GM23338 (cell line): ENCODE results near the gene FAM111A. TPM values are rescaled to one million over a fixed set of nuclear protein-coding genes. Genes with fewer than 3 reads are reported as not detected.

Experiments used
- ATAC-seq: fragments of 200-7000 bp; cut with Tn5 transposase; 3 replicates; pipeline ENCODE4 v1.9.1; 2020
- DNase-seq: peaks from one replicate; pipeline ENCODE4 v3.0.0-alpha.2; 2015; ENCODE audit warnings: low spot score
- H2AFZ ChIP-seq: fragments of 200-600 bp; sonication (generic); 2 replicates; pipeline ENCODE4 v1.8.0; 2016; ENCODE audit warnings: antibody characterized with exemption, mild to moderate bottlenecking, moderate library complexity
- H3F3A ChIP-seq: fragments of 200-600 bp; sonication (generic); replicated peaks from 2 replicates; pipeline ENCODE4 v1.8.0; 2017; ENCODE audit warnings: antibody characterized with exemption, mixed run types, low read depth
- H3K27ac ChIP-seq: fragments of 200-600 bp; sonication (generic); 2 replicates; pipeline ENCODE4 v1.6.1; 2016; ENCODE audit warnings: low read depth
- H3K27me3 ChIP-seq: fragments of 200-600 bp; sonication (generic); 2 replicates; pipeline ENCODE4 v1.8.0; 2016; ENCODE audit warnings: mild to moderate bottlenecking, mixed run types, moderate library complexity; ENCODE audit not compliant: insufficient read depth
- H3K36me3 ChIP-seq: fragments of 200-600 bp; sonication (generic); 2 replicates; pipeline ENCODE4 v1.8.0; 2016; ENCODE audit warnings: mild to moderate bottlenecking; ENCODE audit not compliant: insufficient read depth
- H3K4me1 ChIP-seq: fragments of 200-600 bp; sonication (generic); 2 replicates; pipeline ENCODE4 v1.8.0; 2016; ENCODE audit warnings: mild to moderate bottlenecking, moderate library complexity; ENCODE audit not compliant: insufficient read depth
- H3K4me2 ChIP-seq: fragments of 200-600 bp; sonication (generic); 2 replicates; pipeline ENCODE4 v1.7.1; 2017; ENCODE audit warnings: mixed run types
- H3K4me3 ChIP-seq: fragments of 200-600 bp; sonication (generic); 2 replicates; pipeline ENCODE4 v1.6.1; 2016; ENCODE audit warnings: mixed run types
- H3K79me2 ChIP-seq: fragments of 200-600 bp; sonication (generic); replicated peaks from 2 replicates; pipeline ENCODE4 v1.8.0; 2017; ENCODE audit warnings: mild to moderate bottlenecking; ENCODE audit not compliant: insufficient read depth
- H3K9me2 ChIP-seq: fragments of 200-600 bp; sonication (generic); 2 replicates; pipeline ENCODE4 v1.8.0; 2017; ENCODE audit not compliant: insufficient read depth
- H4K20me1 ChIP-seq: fragments of 200-600 bp; sonication (generic); replicated peaks from 2 replicates; pipeline ENCODE4 v1.8.0; 2017; ENCODE audit warnings: mild to moderate bottlenecking; ENCODE audit not compliant: insufficient read depth
- H3K27ac Mint-ChIP-seq: 2 replicates; pipeline ENCODE4 v1.8.0; 2020; ENCODE audit warnings: inconsistent platforms, mild to moderate bottlenecking, moderate library complexity, mixed read lengths
- H3K27me3 Mint-ChIP-seq: 3 replicates; pipeline ENCODE4 v1.8.0; 2022; ENCODE audit warnings: low read depth, mild to moderate bottlenecking, moderate library complexity, mixed read lengths, inconsistent platforms; ENCODE audit not compliant: insufficient read depth, poor library complexity
- H3K36me3 Mint-ChIP-seq: 3 replicates; pipeline ENCODE4 v1.8.0; 2021; ENCODE audit warnings: low read depth, mild to moderate bottlenecking, inconsistent platforms, moderate library complexity, mixed read lengths
- H3K4me1 Mint-ChIP-seq: 3 replicates; pipeline ENCODE4 v1.8.0; 2020; ENCODE audit warnings: mild to moderate bottlenecking, inconsistent platforms, mixed read lengths
- H3K4me3 Mint-ChIP-seq: 3 replicates; pipeline ENCODE4 v1.8.0; 2021; ENCODE audit warnings: moderate library complexity, mild to moderate bottlenecking, inconsistent platforms, mixed read lengths
- H3K9me3 Mint-ChIP-seq: 3 replicates; pipeline ENCODE4 v1.8.0; 2020; ENCODE audit warnings: moderate library complexity, mild to moderate bottlenecking, inconsistent platforms, mixed read lengths
- CREB1 ChIP-seq: fragments of 250-450 bp; sonication (Bioruptor Pico); IDR thresholded peaks from 2 replicates; pipeline ENCODE4 v1.5.0; 2020; ENCODE audit warnings: low read depth, mild to moderate bottlenecking, moderate library complexity
- CTCF ChIP-seq, 2 experiments: fragments of 200-600 bp in 1 of 2; sonication (generic) in 1 of 2; conservative IDR thresholded peaks; 2 replicates each; pipeline versions ENCODE4 v1.5.1 to v1.6.1; 2016 to 2017; ENCODE audit warnings: antibody characterized with exemption in 2 of 2, low read depth in 2 of 2, mild to moderate bottlenecking in 2 of 2, moderate library complexity in 1 of 2
- EZH2phosphoT487 ChIP-seq: fragments of 200-600 bp; sonication (generic); IDR thresholded peaks from one replicate; pipeline ENCODE4 v1.8.1; 2018; ENCODE audit warnings: antibody characterized with exemption; ENCODE audit not compliant: unreplicated experiment
- NANOG ChIP-seq: IDR thresholded peaks from 2 replicates; pipeline ENCODE4 v1.6.1; 2016; ENCODE audit warnings: antibody characterized with exemption, borderline replicate concordance
- STAT1 ChIP-seq: IDR thresholded peaks from one replicate; pipeline ENCODE4 v1.6.1; 2016; ENCODE audit warnings: antibody characterized with exemption; ENCODE audit not compliant: unreplicated experiment
- ZNF114 ChIP-seq: fragments of 250-450 bp; sonication (Bioruptor Pico); IDR thresholded peaks from 2 replicates; pipeline ENCODE4 v1.5.0; 2020; ENCODE audit warnings: mild to moderate bottlenecking, moderate library complexity
- ZNF331 ChIP-seq: fragments of 250-450 bp; sonication (Bioruptor Pico); IDR thresholded peaks from 2 replicates; pipeline ENCODE4 v1.5.0; 2020; ENCODE audit warnings: low read depth, mild to moderate bottlenecking, moderate library complexity
- ZNF462 ChIP-seq: fragments of 250-450 bp; sonication (Bioruptor Pico); IDR thresholded peaks from 2 replicates; pipeline ENCODE4 v1.5.0; 2020; ENCODE audit warnings: mild to moderate bottlenecking, moderate library complexity
- polyA plus RNA-seq: library from polyadenylated mRNA; unstranded; fragments of >200 nt; fragmentation: Nextera tagmentation; extraction: Ambion mirVana; gene quantifications from 2 replicates; pipeline ENCODE4 v1.2.1, GENCODE V29; 2016
- total RNA-seq: library from RNA; depleted of rRNA; stranded (reverse); fragments of >200 nt; shearing (Covaris generic); gene quantifications from 2 replicates; pipeline ENCODE4 v1.2.3, GENCODE V29; 2014
- TF ChIP-seq, protein P1 (sequence below): IDR thresholded peaks from one replicate; pipeline ENCODE4 v1.6.1; 2018; ENCODE audit warnings: antibody characterized with exemption; ENCODE audit not compliant: unreplicated experiment

The FAM111A gene
- total and polyA plus RNA-seq, 2 experiments from 2014 or later = 23.0 to 38.1 TPM

GRCh38 chr11:59197991-59198390, 55.3 kb downstream of the FAM111A start (continued):
- TF ChIP-seq ZNF462 (no peak), NANOG (no peak), ZNF331 (CRISPR knock-in tag) (no peak), EZH2phosphoT487 (no peak)

DNA sequence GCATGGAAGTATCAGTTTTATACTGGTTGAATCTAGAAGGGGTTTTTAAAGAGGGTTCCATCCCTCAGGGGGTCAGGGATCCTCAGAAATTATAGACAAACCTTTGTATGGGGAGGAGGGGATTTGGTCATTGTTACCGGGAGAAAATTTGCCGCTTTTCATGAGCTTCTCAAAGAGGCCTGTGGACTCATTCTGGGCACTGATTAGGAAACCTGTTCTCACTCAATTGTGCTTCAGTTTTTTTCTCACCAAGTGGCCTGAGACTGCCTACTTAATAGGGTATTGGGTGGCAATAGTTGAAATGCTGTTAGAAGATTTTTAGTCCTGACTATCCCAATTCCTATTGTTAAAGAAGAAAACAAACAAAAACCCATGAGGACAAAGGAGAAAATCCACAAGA, 56.1 kb downstream of the FAM111A start:
- Histone ChIP-seq H2AFZ (no peak overlapping the region), H3K4me2 (no peak overlapping the region), H3K4me3 (no peak overlapping the region), H4K20me1 (no peaks in the 10 kb centered on the region), H3K36me3 (peaks cover 22% of the 10 kb centered on the region), H3K79me2 (no peaks in the 10 kb centered on the region), H3K9me2 (0 out of 2 replicates have a peak, but pooled peaks cover 4% of the 10 kb centered on the region), H3K27me3 (no peaks in the 10 kb centered on the region), H3K27ac (no peak overlapping the region), H3F3A (no peaks in the 10 kb centered on the region), H3K4me1 (no peaks in the 10 kb centered on the region)
- ATAC-seq (no peak), DNase-seq (no peak)
- Mint-ChIP-seq H3K27ac (no peak overlapping the region), H3K27me3 (no peaks in the 10 kb centered on the region), H3K36me3 (peaks cover 66% of the 10 kb centered on the region), H3K4me3 (no peak overlapping the region), H3K9me3 (peaks cover 12% of the 10 kb centered on the region), H3K4me1 (peaks cover 2% of the 10 kb centered on the region; the same call in 1 of the 3 replicates)
- TF ChIP-seq, protein P1, sequence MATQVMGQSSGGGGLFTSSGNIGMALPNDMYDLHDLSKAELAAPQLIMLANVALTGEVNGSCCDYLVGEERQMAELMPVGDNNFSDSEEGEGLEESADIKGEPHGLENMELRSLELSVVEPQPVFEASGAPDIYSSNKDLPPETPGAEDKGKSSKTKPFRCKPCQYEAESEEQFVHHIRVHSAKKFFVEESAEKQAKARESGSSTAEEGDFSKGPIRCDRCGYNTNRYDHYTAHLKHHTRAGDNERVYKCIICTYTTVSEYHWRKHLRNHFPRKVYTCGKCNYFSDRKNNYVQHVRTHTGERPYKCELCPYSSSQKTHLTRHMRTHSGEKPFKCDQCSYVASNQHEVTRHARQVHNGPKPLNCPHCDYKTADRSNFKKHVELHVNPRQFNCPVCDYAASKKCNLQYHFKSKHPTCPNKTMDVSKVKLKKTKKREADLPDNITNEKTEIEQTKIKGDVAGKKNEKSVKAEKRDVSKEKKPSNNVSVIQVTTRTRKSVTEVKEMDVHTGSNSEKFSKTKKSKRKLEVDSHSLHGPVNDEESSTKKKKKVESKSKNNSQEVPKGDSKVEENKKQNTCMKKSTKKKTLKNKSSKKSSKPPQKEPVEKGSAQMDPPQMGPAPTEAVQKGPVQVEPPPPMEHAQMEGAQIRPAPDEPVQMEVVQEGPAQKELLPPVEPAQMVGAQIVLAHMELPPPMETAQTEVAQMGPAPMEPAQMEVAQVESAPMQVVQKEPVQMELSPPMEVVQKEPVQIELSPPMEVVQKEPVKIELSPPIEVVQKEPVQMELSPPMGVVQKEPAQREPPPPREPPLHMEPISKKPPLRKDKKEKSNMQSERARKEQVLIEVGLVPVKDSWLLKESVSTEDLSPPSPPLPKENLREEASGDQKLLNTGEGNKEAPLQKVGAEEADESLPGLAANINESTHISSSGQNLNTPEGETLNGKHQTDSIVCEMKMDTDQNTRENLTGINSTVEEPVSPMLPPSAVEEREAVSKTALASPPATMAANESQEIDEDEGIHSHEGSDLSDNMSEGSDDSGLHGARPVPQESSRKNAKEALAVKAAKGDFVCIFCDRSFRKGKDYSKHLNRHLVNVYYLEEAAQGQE = no peak
- TF ChIP-seq CREB1 (no peak), NANOG (no peak), CTCF (conservative IDR thresholded peaks at IDR 0.05; ENCODE audit: low read depth in 2 of 2) (no peak), STAT1 (no peak), EZH2phosphoT487 (no peak), ZNF114 (CRISPR knock-in tag) (no peak)
